ENCODE results near the gene MLANA.

The MLANA gene

DNA sequence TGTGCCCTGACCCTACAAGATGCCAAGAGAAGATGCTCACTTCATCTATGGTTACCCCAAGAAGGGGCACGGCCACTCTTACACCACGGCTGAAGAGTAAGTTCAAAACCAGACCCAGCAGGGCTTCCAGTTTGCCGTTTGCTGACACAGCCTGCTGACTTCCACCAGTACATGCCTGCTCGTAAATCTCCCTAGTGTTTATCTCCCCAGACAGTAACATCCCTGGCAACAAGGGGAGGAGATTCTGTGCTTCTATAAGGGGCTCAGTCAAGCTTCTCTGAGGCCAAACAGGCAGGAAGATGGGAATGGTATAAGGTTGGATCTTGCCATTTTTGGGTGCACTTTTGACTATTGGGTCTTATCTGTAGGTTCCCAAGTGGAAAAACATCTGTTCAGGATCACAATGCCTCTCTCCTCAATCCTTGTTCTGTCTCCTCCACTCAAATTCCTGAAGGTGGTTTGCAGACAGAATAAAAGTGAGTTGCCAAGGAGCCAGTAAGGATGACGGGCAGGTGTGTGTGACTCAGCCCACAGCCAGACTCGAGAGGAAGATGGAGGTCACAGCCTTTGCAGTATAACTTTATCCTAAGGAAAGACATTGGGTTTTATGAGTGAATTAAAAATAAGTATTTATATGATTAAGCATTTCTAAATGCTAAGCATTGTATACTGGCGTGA lies 1.9 kb downstream of the MLANA start:
- Histone ChIP-seq H3K36me3 (ENCODE audit: insufficient read depth, low read length) (peaks cover 6% of the 10 kb centered on the region), H3K9ac (ENCODE audit: low read depth, low read length) (no peak overlapping the region), H3K4me1 (ENCODE audit: control insufficient read depth, insufficient read depth, low read length) (no peaks in the 10 kb centered on the region), H3K4me3 (ENCODE audit: low read length) (no peak overlapping the region), H3K4me2 (ENCODE audit: low read length) (no peak overlapping the region), H3K9me3 (replicated peaks; ENCODE audit: low read length) (no peaks in the 10 kb centered on the region), H3K27me3 (ENCODE audit: control insufficient read depth, insufficient read depth, low read length) (peaks cover 6% of the 10 kb centered on the region)

GRCh38 chr9:5893134-5893505 lies 2.4 kb downstream of the MLANA start:
- no peaks in the 10 kb centered on the region for H3K4me1 ChIP-seq (ENCODE audit: control insufficient read depth, insufficient read depth, low read length)
- H3K27me3 ChIP-seq (ENCODE audit: control insufficient read depth, insufficient read depth, low read length), result peaks cover 5% of the 10 kb centered on the region
- H3K4me2 ChIP-seq (ENCODE audit: low read length), result no peak overlapping the region
- H3K4me3 ChIP-seq (ENCODE audit: low read length), result no peak overlapping the region
- peaks cover 6% of the 10 kb centered on the region for H3K36me3 ChIP-seq (ENCODE audit: insufficient read depth, low read length)
- H3K9ac ChIP-seq (ENCODE audit: low read depth, low read length), result no peak overlapping the region
- no peaks in the 10 kb centered on the region for H3K9me3 ChIP-seq (replicated peaks; ENCODE audit: low read length)

DNA sequence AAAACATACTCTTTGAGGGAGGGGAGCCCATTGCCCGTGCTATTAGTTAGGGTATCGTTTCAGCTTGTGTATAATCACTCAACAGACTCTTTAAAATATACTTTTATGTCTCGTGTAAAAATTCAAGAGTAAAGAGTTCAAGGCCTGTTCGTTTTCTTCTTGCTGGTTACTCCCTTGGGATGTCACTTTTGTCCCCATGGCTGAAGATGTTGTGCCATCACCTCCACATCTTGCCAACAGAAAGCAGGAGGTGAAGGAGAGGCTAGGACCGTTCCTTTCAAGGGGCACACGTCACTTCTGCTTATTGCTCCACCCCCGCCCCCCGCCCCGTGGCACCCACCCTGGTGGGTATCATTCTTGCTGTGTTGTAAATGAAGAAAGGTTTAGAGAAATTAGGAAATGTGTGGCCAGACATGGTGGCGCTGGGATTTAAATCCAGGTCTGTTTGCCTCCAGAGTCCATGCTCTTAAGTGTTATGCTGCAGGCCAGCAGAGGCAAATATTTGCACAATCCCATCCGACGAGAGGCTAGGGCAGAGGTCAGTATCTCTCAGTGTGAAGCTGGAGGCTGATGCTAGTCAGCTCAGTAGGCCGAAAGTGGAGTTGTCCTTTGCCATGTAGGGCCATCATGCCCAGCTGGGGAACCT lies 3.0 kb downstream of the MLANA start:
- Histone ChIP-seq H3K27me3 (ENCODE audit: control insufficient read depth, insufficient read depth, low read length) (peaks cover 3% of the 10 kb centered on the region), H3K4me1 (ENCODE audit: control insufficient read depth, insufficient read depth, low read length) (no peaks in the 10 kb centered on the region), H3K4me3 (ENCODE audit: low read length) (no peak overlapping the region), H3K9me3 (replicated peaks; ENCODE audit: low read length) (no peaks in the 10 kb centered on the region), H3K9ac (ENCODE audit: low read depth, low read length) (no peak overlapping the region), H3K36me3 (ENCODE audit: insufficient read depth, low read length) (peaks cover 6% of the 10 kb centered on the region), H3K4me2 (ENCODE audit: low read length) (no peak overlapping the region)

- Histone ChIP-seq H3K4me2 (ENCODE audit: low read length) (no peak overlapping the region), H3K4me1 (ENCODE audit: control insufficient read depth, insufficient read depth, low read length) (no peaks in the 10 kb centered on the region), H3K9me3 (replicated peaks; ENCODE audit: low read length) (no peaks in the 10 kb centered on the region), H3K9ac (ENCODE audit: low read depth, low read length) (no peak overlapping the region), H3K4me3 (ENCODE audit: low read length) (no peak overlapping the region), H3K36me3 (ENCODE audit: insufficient read depth, low read length) (peaks cover 6% of the 10 kb centered on the region), H3K27me3 (ENCODE audit: control insufficient read depth, insufficient read depth, low read length) (no peaks in the 10 kb centered on the region)
Observed at GRCh38 chr9:5894237-5894959, 3.7 kb downstream of the MLANA start.

- no peak overlapping the region for H3K9ac ChIP-seq (ENCODE audit: low read depth, low read length)
- H3K9me3 ChIP-seq (replicated peaks; ENCODE audit: low read length), result no peaks in the 10 kb centered on the region
- no peaks in the 10 kb centered on the region for H3K4me1 ChIP-seq (ENCODE audit: control insufficient read depth, insufficient read depth, low read length)
- H3K4me2 ChIP-seq (ENCODE audit: low read length), result no peak overlapping the region
- H3K27me3 ChIP-seq (ENCODE audit: control insufficient read depth, insufficient read depth, low read length), result no peaks in the 10 kb centered on the region
- peaks cover 6% of the 10 kb centered on the region for H3K36me3 ChIP-seq (ENCODE audit: insufficient read depth, low read length)
- H3K4me3 ChIP-seq (ENCODE audit: low read length), result no peak overlapping the region
Observed at GRCh38 chr9:5895782-5896181, 5.1 kb downstream of the MLANA start.

- no peak overlapping the region for H3K4me2 ChIP-seq (ENCODE audit: low read length)
- H3K27me3 ChIP-seq (ENCODE audit: control insufficient read depth, insufficient read depth, low read length), result no peaks in the 10 kb centered on the region
- H3K4me3 ChIP-seq (ENCODE audit: low read length), result no peak overlapping the region
- no peak overlapping the region for H3K9ac ChIP-seq (ENCODE audit: low read depth, low read length)
- peaks cover 6% of the 10 kb centered on the region for H3K36me3 ChIP-seq (ENCODE audit: insufficient read depth, low read length)
- H3K4me1 ChIP-seq (ENCODE audit: control insufficient read depth, insufficient read depth, low read length), result no peaks in the 10 kb centered on the region
- H3K9me3 ChIP-seq (replicated peaks; ENCODE audit: low read length), result no peaks in the 10 kb centered on the region
Observed at GRCh38 chr9:5896863-5897262, 6.2 kb downstream of the MLANA start.

DNA sequence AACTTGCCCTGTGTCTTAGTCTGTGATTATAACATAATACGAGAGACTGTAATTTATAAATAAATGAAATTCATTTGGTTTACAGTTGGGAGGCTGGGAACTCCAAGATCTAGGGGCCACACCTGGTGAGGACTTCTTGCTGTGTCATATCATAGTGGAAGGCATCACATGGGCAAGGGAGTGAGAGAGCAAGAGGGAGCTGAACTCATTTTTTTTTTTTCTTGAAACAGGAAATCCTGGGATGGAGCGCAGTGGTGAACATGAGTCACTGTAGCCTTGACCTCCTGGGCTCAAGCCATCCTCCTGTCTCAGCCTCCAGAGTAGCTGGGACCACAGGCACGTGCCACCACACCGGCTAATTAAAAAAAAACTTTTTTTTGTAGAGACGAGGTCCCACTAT lies 7.2 kb downstream of the MLANA start:
- no peak overlapping the region for H3K4me3 ChIP-seq (ENCODE audit: low read length)
- H3K4me1 ChIP-seq (ENCODE audit: control insufficient read depth, insufficient read depth, low read length), result no peaks in the 10 kb centered on the region
- no peak overlapping the region for H3K9ac ChIP-seq (ENCODE audit: low read depth, low read length)
- peaks cover 6% of the 10 kb centered on the region for H3K36me3 ChIP-seq (ENCODE audit: insufficient read depth, low read length)
- no peaks in the 10 kb centered on the region for H3K27me3 ChIP-seq (ENCODE audit: control insufficient read depth, insufficient read depth, low read length)
- H3K9me3 ChIP-seq (replicated peaks; ENCODE audit: low read length), result no peaks in the 10 kb centered on the region
- H3K4me2 ChIP-seq (ENCODE audit: low read length), result no peak overlapping the region

GRCh38 chr9:5899292-5899691 lies 8.6 kb downstream of the MLANA start:
- no peaks in the 10 kb centered on the region for H3K9me3 ChIP-seq (replicated peaks; ENCODE audit: low read length)
- H3K4me2 ChIP-seq (ENCODE audit: low read length), result no peak overlapping the region
- no peak overlapping the region for H3K4me3 ChIP-seq (ENCODE audit: low read length)
- peaks cover 6% of the 10 kb centered on the region for H3K36me3 ChIP-seq (ENCODE audit: insufficient read depth, low read length)
- H3K4me1 ChIP-seq (ENCODE audit: control insufficient read depth, insufficient read depth, low read length), result no peaks in the 10 kb centered on the region
- no peak overlapping the region for H3K9ac ChIP-seq (ENCODE audit: low read depth, low read length)
- no peaks in the 10 kb centered on the region for H3K27me3 ChIP-seq (ENCODE audit: control insufficient read depth, insufficient read depth, low read length)

GRCh38 chr9:5900622-5901021 lies 9.9 kb downstream of the MLANA start:
- Histone ChIP-seq H3K9me3 (replicated peaks; ENCODE audit: low read length) (no peaks in the 10 kb centered on the region), H3K4me3 (ENCODE audit: low read length) (no peak overlapping the region), H3K4me2 (ENCODE audit: low read length) (no peak overlapping the region), H3K36me3 (ENCODE audit: insufficient read depth, low read length) (peaks cover 6% of the 10 kb centered on the region), H3K27me3 (ENCODE audit: control insufficient read depth, insufficient read depth, low read length) (no peaks in the 10 kb centered on the region), H3K9ac (ENCODE audit: low read depth, low read length) (no peak overlapping the region), H3K4me1 (ENCODE audit: control insufficient read depth, insufficient read depth, low read length) (no peaks in the 10 kb centered on the region)

DNA sequence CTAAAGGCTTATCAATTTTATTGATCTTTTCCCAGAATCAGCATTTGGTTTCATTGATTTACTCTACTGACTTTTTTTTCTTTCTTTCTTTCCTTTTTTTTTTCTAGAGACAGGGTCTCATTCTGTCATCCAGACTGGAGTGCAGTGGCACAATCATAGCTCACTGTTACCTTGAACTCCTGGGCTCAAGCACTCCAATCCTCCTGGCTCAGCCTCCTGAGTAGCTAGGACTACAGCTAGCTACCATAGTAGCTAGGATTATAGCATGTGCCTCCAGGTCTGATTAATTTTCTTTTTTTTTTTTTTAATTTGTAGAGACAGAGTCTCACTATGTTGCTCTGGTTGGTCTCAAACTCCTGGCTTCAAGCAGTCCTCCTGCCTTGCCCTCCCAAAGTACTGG lies 11.7 kb downstream of the MLANA start:
- no peaks in the 10 kb centered on the region for H3K9me3 ChIP-seq (replicated peaks; ENCODE audit: low read length)
- H3K27me3 ChIP-seq (ENCODE audit: control insufficient read depth, insufficient read depth, low read length), result no peaks in the 10 kb centered on the region
- H3K9ac ChIP-seq (ENCODE audit: low read depth, low read length), result no peak overlapping the region
- no peak overlapping the region for H3K4me3 ChIP-seq (ENCODE audit: low read length)
- H3K36me3 ChIP-seq (ENCODE audit: insufficient read depth, low read length), result no peaks in the 10 kb centered on the region
- no peak overlapping the region for H3K4me2 ChIP-seq (ENCODE audit: low read length)
- no peaks in the 10 kb centered on the region for H3K4me1 ChIP-seq (ENCODE audit: control insufficient read depth, insufficient read depth, low read length)

GRCh38 chr9:5908918-5909317 lies 18.2 kb downstream of the MLANA start:
- H3K4me2 ChIP-seq (ENCODE audit: low read length), result no peak overlapping the region
- H3K9me3 ChIP-seq (replicated peaks; ENCODE audit: low read length), result no peaks in the 10 kb centered on the region
- H3K9ac ChIP-seq (ENCODE audit: low read depth, low read length), result no peak overlapping the region
- H3K4me1 ChIP-seq (ENCODE audit: control insufficient read depth, insufficient read depth, low read length), result peaks cover 9% of the 10 kb centered on the region
- H3K4me3 ChIP-seq (ENCODE audit: low read length), result no peak overlapping the region
- no peaks in the 10 kb centered on the region for H3K27me3 ChIP-seq (ENCODE audit: control insufficient read depth, insufficient read depth, low read length)
- no peaks in the 10 kb centered on the region for H3K36me3 ChIP-seq (ENCODE audit: insufficient read depth, low read length)

Data from skeletal muscle satellite cell (primary cell).